SK-N-SH (cell line): ENCODE measurements around the gene KERA. TPM values are rescaled to one million over a fixed set of nuclear protein-coding genes. Genes with fewer than 3 reads are reported as not detected.

Source experiments
- CTCF ChIA-PET: fragments of 300-600, 350-600 bp; formaldehyde crosslinking; extraction: SDS; loops from one replicate; lab custom pipeline; 2021; lab: Yijun Ruan, JAX
- POLR2A ChIA-PET: fragments of 350-600 bp; sonication (Branson Sonifier 250); formaldehyde crosslinking; extraction: SDS; loops from one replicate; lab custom pipeline; 2020; ENCODE audit warnings: antibody characterized with exemption, inconsistent platforms; lab: Yijun Ruan, JAX
- DNase-seq: peaks from one replicate; pipeline ENCODE4 v3.0.0; 2012
- H2AFZ ChIP-seq: fragments of 200-600 bp; sonication (generic); 2 replicates; pipeline ENCODE4 v1.8.1; 2016; ENCODE audit warnings: antibody characterized with exemption, mild to moderate bottlenecking, low read depth
- H3F3A ChIP-seq: fragments of 200-600 bp; sonication (generic); replicated peaks from 2 replicates; pipeline ENCODE3; 2016; ENCODE audit warnings: antibody characterized with exemption, mild to moderate bottlenecking; ENCODE audit not compliant: insufficient read depth
- H3K27ac ChIP-seq, 2 experiments: fragments of 200-500 bp in 1 of 2; fragments of 200-600 bp in 1 of 2; sonication (Bioruptor generic) in 1 of 2; sonication (generic), shearing (Covaris generic) in 1 of 2; 2 replicates each; pipeline versions ENCODE4 v1.5.1 to v1.6.1; 2014 to 2016; ENCODE audit warnings: low read depth in 2 of 2, inconsistent platforms in 1 of 2, low read length in 1 of 2, mild to moderate bottlenecking in 1 of 2, mixed read lengths in 1 of 2
- H3K27me3 ChIP-seq: fragments of 200-600 bp; sonication (generic), shearing (Covaris generic); 2 replicates; pipeline ENCODE4 v1.6.1; 2016; ENCODE audit warnings: mixed run types; ENCODE audit not compliant: insufficient read depth
- H3K36me3 ChIP-seq, 2 experiments: fragments of 200-500 bp in 1 of 2; fragments of 200-600 bp in 1 of 2; sonication (Bioruptor generic) in 1 of 2; sonication (generic) in 1 of 2; replicated peaks in 1 of 2; 2 replicates each; pipeline versions ENCODE3 to v1.5.1; 2014 to 2016; ENCODE audit warnings: low read length in 1 of 2, mild to moderate bottlenecking in 1 of 2; ENCODE audit not compliant: insufficient read depth in 2 of 2, control insufficient read depth in 1 of 2
- H3K4me1 ChIP-seq, 2 experiments: fragments of 200-500 bp in 1 of 2; fragments of 200-600 bp in 1 of 2; sonication (Bioruptor generic) in 1 of 2; sonication (generic), shearing (Covaris generic) in 1 of 2; 2 replicates each; pipeline versions ENCODE4 v1.5.1 to v1.6.1; 2014 to 2016; ENCODE audit warnings: low read depth in 1 of 2, low read length in 1 of 2, mixed run types in 1 of 2; ENCODE audit not compliant: insufficient read depth in 2 of 2, control insufficient read depth in 1 of 2
- H3K4me2 ChIP-seq: fragments of 200-600 bp; sonication (generic), shearing (Covaris generic); 2 replicates; pipeline ENCODE4 v1.6.1; 2017; ENCODE audit warnings: mixed run types
- H3K4me3 ChIP-seq, 2 experiments: fragments of 200-500 bp in 1 of 2; fragments of 200-600 bp in 1 of 2; sonication (Bioruptor generic) in 1 of 2; sonication (generic), shearing (Covaris generic) in 1 of 2; 2 replicates each; pipeline versions ENCODE4 v1.5.1 to v1.8.1; 2014 to 2016; ENCODE audit warnings: low read depth in 2 of 2, inconsistent platforms in 1 of 2, low read length in 1 of 2, mild to moderate bottlenecking in 1 of 2, mixed read lengths in 1 of 2, moderate library complexity in 1 of 2
- H3K79me2 ChIP-seq: fragments of 200-600 bp; sonication (generic); 2 replicates; pipeline ENCODE4 v1.8.1; 2017; ENCODE audit warnings: mild to moderate bottlenecking; ENCODE audit not compliant: insufficient read depth
- H3K9ac ChIP-seq: fragments of 200-600 bp; sonication (generic); 2 replicates; pipeline ENCODE4 v1.6.1; 2017; ENCODE audit warnings: mixed run types
- H3K9me2 ChIP-seq: fragments of 200-600 bp; sonication (generic); 2 replicates; pipeline ENCODE4 v1.6.1; 2017; ENCODE audit warnings: mixed run types
- H3K9me3 ChIP-seq: fragments of 200-600 bp; sonication (generic); 2 replicates; pipeline ENCODE4 v1.6.1; 2017; ENCODE audit warnings: mixed run types, mild to moderate bottlenecking, moderate library complexity
- H4K20me1 ChIP-seq: fragments of 200-600 bp; sonication (generic); 2 replicates; pipeline ENCODE4 v1.6.1; 2017; ENCODE audit warnings: mild to moderate bottlenecking, mixed run types; ENCODE audit not compliant: insufficient read depth
- CTCF ChIP-seq: fragments of 200-600 bp; sonication (generic); IDR thresholded peaks from 2 replicates; pipeline ENCODE4 v1.6.1; 2017; ENCODE audit warnings: antibody characterized with exemption, mild to moderate bottlenecking, moderate library complexity
- ELF1 ChIP-seq: IDR thresholded peaks from 2 replicates; pipeline ENCODE4 v1.4.0; 2012
- EP300 ChIP-seq, 2 experiments: IDR thresholded peaks; 2 replicates each; pipeline versions ENCODE4 v1.4.0 to v1.6.1; 2012; ENCODE audit warnings: borderline replicate concordance in 1 of 2, low read depth in 1 of 2, low read length in 1 of 2
- FOXJ3 ChIP-seq: sonication (generic); formaldehyde crosslinking; IDR thresholded peaks from 2 replicates; pipeline ENCODE4 v1.5.1; 2020; ENCODE audit warnings: mild to moderate bottlenecking, missing genetic modification reagents
- FOXM1 ChIP-seq: IDR thresholded peaks from 2 replicates; pipeline ENCODE4 v1.4.0; 2012; ENCODE audit warnings: low read depth, mild to moderate bottlenecking
- GATA2 ChIP-seq: sonication (generic); formaldehyde crosslinking; IDR thresholded peaks from 2 replicates; pipeline ENCODE4 v1.5.0; 2020; ENCODE audit warnings: mild to moderate bottlenecking, missing genetic modification reagents
- IRF3 ChIP-seq: fragments of 150-350 bp; IDR thresholded peaks from 2 replicates; pipeline ENCODE4 v1.6.1; 2016; ENCODE audit warnings: mild to moderate bottlenecking, low read depth, low read length
- MEF2A ChIP-seq: IDR thresholded peaks from 2 replicates; pipeline ENCODE4 v1.4.0; 2012; ENCODE audit warnings: low read depth, borderline replicate concordance
- MXI1 ChIP-seq: IDR thresholded peaks from 2 replicates; pipeline ENCODE4 v1.6.1; 2012; ENCODE audit warnings: mild to moderate bottlenecking, low read depth, low read length, improper control_type of control experiment
- NFIC ChIP-seq: IDR thresholded peaks from 2 replicates; pipeline ENCODE4 v1.4.0; 2012; ENCODE audit warnings: borderline replicate concordance
- NRF1 ChIP-seq: IDR thresholded peaks from 2 replicates; pipeline ENCODE4 v1.6.1; 2012; ENCODE audit warnings: low read depth, mild to moderate bottlenecking, low read length
- PBX3 ChIP-seq: IDR thresholded peaks from 2 replicates; pipeline ENCODE4; 2012
- RFX5 ChIP-seq: IDR thresholded peaks from 2 replicates; pipeline ENCODE4 v1.6.1; 2012; ENCODE audit warnings: mild to moderate bottlenecking, improper control_type of control experiment, low read length
- RXRA ChIP-seq: IDR thresholded peaks from 2 replicates; pipeline ENCODE4 v1.4.0; 2012; ENCODE audit warnings: low read depth, mild to moderate bottlenecking, borderline replicate concordance
- SIN3A ChIP-seq: IDR thresholded peaks from 2 replicates; pipeline ENCODE4 v1.6.1; 2012; ENCODE audit warnings: low read depth, mild to moderate bottlenecking, low read length, moderate library complexity, borderline replicate concordance
- SMC3 ChIP-seq: IDR thresholded peaks from 2 replicates; pipeline ENCODE4 v1.6.1; 2012; ENCODE audit warnings: low read depth, low read length, improper control_type of control experiment
- TCF12 ChIP-seq: IDR thresholded peaks from 2 replicates; pipeline ENCODE4 v1.4.0; 2012
- TEAD4 ChIP-seq: IDR thresholded peaks from 2 replicates; pipeline ENCODE4 v1.4.0; 2012; ENCODE audit warnings: mild to moderate bottlenecking, borderline replicate concordance; ENCODE audit not compliant: insufficient read depth
- YY1 ChIP-seq: IDR thresholded peaks from 2 replicates; pipeline ENCODE4 v1.4.0; 2012; ENCODE audit warnings: low read depth, mild to moderate bottlenecking
- WGBS: methylation state at CpG from one replicate; pipeline ENCODE4 v1.1.6; 2017; ENCODE audit warnings: low lambda C conversion rate; 5-methylcytosine and 5-hydroxymethylcytosine counted together
- polyA plus RNA-seq, 3 experiments: library from polyadenylated mRNA; depleted of rRNA; stranded (reverse); fragments of >200 nt; gene quantifications; 2 replicates each; pipeline ENCODE4 v1.2.3, GENCODE V29; 2012
- TF ChIP-seq, protein P1 (sequence below): IDR thresholded peaks from 2 replicates; pipeline ENCODE4 v1.4.0; 2012; ENCODE audit warnings: low read depth

The KERA gene
- polyA plus RNA-seq, 1 of the 3 experiments (the other 2 are of a cell fraction): not detected

- Histone ChIP-seq H3K9ac (no peak overlapping the region), H3K27me3 (no peaks in the 10 kb centered on the region), H3F3A (no peaks in the 10 kb centered on the region), H3K4me2 (no peak overlapping the region), H3K9me3 (no peaks in the 10 kb centered on the region), H3K79me2 (no peaks in the 10 kb centered on the region), H3K4me3 (no peak overlapping the region), H3K4me1 (no peaks in the 10 kb centered on the region), H3K36me3 (no peaks in the 10 kb centered on the region), H3K9me2 (no peaks in the 10 kb centered on the region), H3K27ac (no peak overlapping the region), H2AFZ (no peak overlapping the region), H4K20me1 (no peaks in the 10 kb centered on the region)
- ChIA-PET CTCF (interaction anchor here (1.4 kb wide), 1 partner anchor 253 kb away, joined by 3 read pairs; no protein-coding TSS in a partner anchor), POLR2A (no interaction called here)
- DNase-seq: no peak
- WGBS: 73% methylated on average over 6 of the region's 6 CpGs
- TF ChIP-seq ELF1 (no peak), PBX3 (no peak), TEAD4 (no peak), FOXJ3 (CRISPR knock-in tag) (no peak), NFIC (no peak), MXI1 (no peak), FOXM1 (no peak), RFX5 (no peak), GATA2 (CRISPR knock-in tag) (no peak), SIN3A (no peak), EP300 (IDR thresholded peaks at IDR 0.05; ENCODE audit: borderline replicate concordance in 1 of 2, low read depth in 1 of 2, low read length in 1 of 2) (no peak), MEF2A (no peak), CTCF (no peak), NRF1 (no peak), RXRA (no peak), SMC3 (no peak), TCF12 (no peak), IRF3 (no peak), YY1 (no peak)
- TF ChIP-seq, protein P1, sequence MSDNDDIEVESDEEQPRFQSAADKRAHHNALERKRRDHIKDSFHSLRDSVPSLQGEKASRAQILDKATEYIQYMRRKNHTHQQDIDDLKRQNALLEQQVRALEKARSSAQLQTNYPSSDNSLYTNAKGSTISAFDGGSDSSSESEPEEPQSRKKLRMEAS: no peak
Measured at GRCh38 chr12:91074154-91074709, 16.4 kb upstream of the KERA start.
